ENCODE measurements around the gene LRCH2.

LRCH2 gene

GRCh38 chrX:115233497-115234455 lies at the start of gene LRCH2:
LRCH2 (minus strand) TSS chrX:115234096; CDS start chrX:115234041, 55 bp downstream.
- H3K9me3 ChIP-seq (ENCODE audit: control insufficient read depth, low read length), result no peaks in the 10 kb centered on the region
- peak within 1 kb of the TSS; percentile 53 for H3K4me2 ChIP-seq (ENCODE audit: low read length)
- H3K36me3 ChIP-seq (ENCODE audit: control insufficient read depth, insufficient read depth, low read length), result no peaks in the 10 kb centered on the region
- no peak within 1 kb of the TSS for H3K9ac ChIP-seq
- H3K27ac ChIP-seq, result no peak within 1 kb of the TSS
- no peaks in the 10 kb centered on the region for H3K79me2 ChIP-seq
- H2AFZ ChIP-seq, result peak within 1 kb of the TSS; percentile 11
- H3K4me1 ChIP-seq, result no peaks in the 10 kb centered on the region
- H3K27me3 ChIP-seq (ENCODE audit: control insufficient read depth, insufficient read depth, low read length), result no peaks in the 10 kb centered on the region
- TF ChIP-seq, protein P1, sequence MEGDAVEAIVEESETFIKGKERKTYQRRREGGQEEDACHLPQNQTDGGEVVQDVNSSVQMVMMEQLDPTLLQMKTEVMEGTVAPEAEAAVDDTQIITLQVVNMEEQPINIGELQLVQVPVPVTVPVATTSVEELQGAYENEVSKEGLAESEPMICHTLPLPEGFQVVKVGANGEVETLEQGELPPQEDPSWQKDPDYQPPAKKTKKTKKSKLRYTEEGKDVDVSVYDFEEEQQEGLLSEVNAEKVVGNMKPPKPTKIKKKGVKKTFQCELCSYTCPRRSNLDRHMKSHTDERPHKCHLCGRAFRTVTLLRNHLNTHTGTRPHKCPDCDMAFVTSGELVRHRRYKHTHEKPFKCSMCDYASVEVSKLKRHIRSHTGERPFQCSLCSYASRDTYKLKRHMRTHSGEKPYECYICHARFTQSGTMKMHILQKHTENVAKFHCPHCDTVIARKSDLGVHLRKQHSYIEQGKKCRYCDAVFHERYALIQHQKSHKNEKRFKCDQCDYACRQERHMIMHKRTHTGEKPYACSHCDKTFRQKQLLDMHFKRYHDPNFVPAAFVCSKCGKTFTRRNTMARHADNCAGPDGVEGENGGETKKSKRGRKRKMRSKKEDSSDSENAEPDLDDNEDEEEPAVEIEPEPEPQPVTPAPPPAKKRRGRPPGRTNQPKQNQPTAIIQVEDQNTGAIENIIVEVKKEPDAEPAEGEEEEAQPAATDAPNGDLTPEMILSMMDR (IDR thresholded peaks at IDR 0.05), result no peak
- H3K4me3 ChIP-seq (ENCODE audit: low read depth, low read length), result peak within 1 kb of the TSS; percentile 5

DNA sequence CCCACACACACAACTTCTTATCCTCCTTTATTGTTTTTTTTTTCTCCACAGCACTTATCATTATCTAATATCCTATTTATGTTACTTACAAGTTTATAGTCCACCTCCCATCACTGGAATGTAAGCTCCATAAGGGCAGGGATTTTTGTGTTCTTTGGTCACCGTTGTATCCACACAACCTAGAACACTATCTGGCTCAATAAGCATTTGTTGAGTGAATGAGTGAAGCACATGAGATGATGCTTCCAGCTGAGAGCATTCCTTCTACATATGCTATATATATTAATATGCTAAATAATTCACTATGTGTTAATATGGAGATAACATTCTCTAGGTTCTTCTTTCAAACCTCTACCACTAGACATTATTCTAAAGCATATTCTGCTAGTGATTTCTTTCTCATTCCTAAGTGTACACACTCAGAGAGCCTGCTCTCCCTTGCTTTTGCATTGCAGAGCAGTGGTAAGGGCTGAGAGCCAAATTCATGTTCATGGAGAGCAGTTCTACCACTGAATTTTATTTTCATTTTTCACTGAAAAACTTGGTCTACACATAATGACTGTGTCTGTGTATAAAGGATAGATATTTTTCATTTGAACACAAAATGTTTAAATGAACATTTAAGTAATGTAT lies 35.3 kb upstream of the LRCH2 start:
- Histone ChIP-seq H3K36me3 (ENCODE audit: control insufficient read depth, insufficient read depth, low read length) (no peaks in the 10 kb centered on the region), H3K4me1 (no peaks in the 10 kb centered on the region), H3K9me3 (ENCODE audit: control insufficient read depth, low read length) (no peaks in the 10 kb centered on the region), H3K4me3 (ENCODE audit: low read depth, low read length) (no peak overlapping the region), H3K4me2 (ENCODE audit: low read length) (no peak overlapping the region), H3K9ac (no peak overlapping the region), H3K27me3 (ENCODE audit: control insufficient read depth, insufficient read depth, low read length) (no peaks in the 10 kb centered on the region), H2AFZ (no peak overlapping the region), H3K27ac (no peak overlapping the region), H3K79me2 (no peaks in the 10 kb centered on the region)
- TF ChIP-seq, protein P1 (IDR thresholded peaks at IDR 0.05), result no peak

GRCh38 chrX:115268421-115268820 lies 34.5 kb upstream of the LRCH2 start:
- no peaks in the 10 kb centered on the region for H3K9me3 ChIP-seq (ENCODE audit: control insufficient read depth, low read length)
- H3K9ac ChIP-seq, result no peak overlapping the region
- no peaks in the 10 kb centered on the region for H3K27me3 ChIP-seq (ENCODE audit: control insufficient read depth, insufficient read depth, low read length)
- no peaks in the 10 kb centered on the region for H3K4me1 ChIP-seq
- no peak overlapping the region for H3K4me2 ChIP-seq (ENCODE audit: low read length)
- TF ChIP-seq, protein P1 (IDR thresholded peaks at IDR 0.05), result no peak
- no peaks in the 10 kb centered on the region for H3K36me3 ChIP-seq (ENCODE audit: control insufficient read depth, insufficient read depth, low read length)
- no peak overlapping the region for H2AFZ ChIP-seq
- no peaks in the 10 kb centered on the region for H3K79me2 ChIP-seq
- H3K4me3 ChIP-seq (ENCODE audit: low read depth, low read length), result no peak overlapping the region
- no peak overlapping the region for H3K27ac ChIP-seq

GRCh38 chrX:115266300-115266699 lies 32.4 kb upstream of the LRCH2 start:
- H3K27me3 ChIP-seq (ENCODE audit: control insufficient read depth, insufficient read depth, low read length), result no peaks in the 10 kb centered on the region
- no peaks in the 10 kb centered on the region for H3K9me3 ChIP-seq (ENCODE audit: control insufficient read depth, low read length)
- H2AFZ ChIP-seq, result no peak overlapping the region
- no peak overlapping the region for H3K27ac ChIP-seq
- H3K4me2 ChIP-seq (ENCODE audit: low read length), result no peak overlapping the region
- H3K4me3 ChIP-seq (ENCODE audit: low read depth, low read length), result no peak overlapping the region
- no peaks in the 10 kb centered on the region for H3K36me3 ChIP-seq (ENCODE audit: control insufficient read depth, insufficient read depth, low read length)
- no peaks in the 10 kb centered on the region for H3K79me2 ChIP-seq
- H3K9ac ChIP-seq, result no peak overlapping the region
- TF ChIP-seq, protein P1 (IDR thresholded peaks at IDR 0.05), result no peak
- no peaks in the 10 kb centered on the region for H3K4me1 ChIP-seq
